ENCODE results near the gene SPEG.

The SPEG gene

DNA sequence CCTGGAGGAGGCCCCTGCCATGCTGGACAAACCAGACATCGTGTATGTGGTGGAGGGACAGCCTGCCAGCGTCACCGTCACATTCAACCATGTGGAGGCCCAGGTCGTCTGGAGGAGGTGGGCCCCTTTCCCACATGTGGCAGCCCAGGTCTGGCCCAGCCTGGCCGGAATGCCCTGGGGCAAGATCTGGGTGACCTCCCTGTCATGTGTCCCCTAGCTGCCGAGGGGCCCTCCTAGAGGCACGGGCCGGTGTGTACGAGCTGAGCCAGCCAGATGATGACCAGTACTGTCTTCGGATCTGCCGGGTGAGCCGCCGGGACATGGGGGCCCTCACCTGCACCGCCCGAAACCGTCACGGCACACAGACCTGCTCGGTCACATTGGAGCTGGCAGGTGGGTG, 38.9 kb downstream of the SPEG start:
- DNase-seq (ENCODE audit: low read depth): no peak
- H3K4me3 ChIP-seq (ENCODE audit: low read length): no peak overlapping the region
- TF ChIP-seq, protein P1, sequence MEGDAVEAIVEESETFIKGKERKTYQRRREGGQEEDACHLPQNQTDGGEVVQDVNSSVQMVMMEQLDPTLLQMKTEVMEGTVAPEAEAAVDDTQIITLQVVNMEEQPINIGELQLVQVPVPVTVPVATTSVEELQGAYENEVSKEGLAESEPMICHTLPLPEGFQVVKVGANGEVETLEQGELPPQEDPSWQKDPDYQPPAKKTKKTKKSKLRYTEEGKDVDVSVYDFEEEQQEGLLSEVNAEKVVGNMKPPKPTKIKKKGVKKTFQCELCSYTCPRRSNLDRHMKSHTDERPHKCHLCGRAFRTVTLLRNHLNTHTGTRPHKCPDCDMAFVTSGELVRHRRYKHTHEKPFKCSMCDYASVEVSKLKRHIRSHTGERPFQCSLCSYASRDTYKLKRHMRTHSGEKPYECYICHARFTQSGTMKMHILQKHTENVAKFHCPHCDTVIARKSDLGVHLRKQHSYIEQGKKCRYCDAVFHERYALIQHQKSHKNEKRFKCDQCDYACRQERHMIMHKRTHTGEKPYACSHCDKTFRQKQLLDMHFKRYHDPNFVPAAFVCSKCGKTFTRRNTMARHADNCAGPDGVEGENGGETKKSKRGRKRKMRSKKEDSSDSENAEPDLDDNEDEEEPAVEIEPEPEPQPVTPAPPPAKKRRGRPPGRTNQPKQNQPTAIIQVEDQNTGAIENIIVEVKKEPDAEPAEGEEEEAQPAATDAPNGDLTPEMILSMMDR (IDR thresholded peaks at IDR 0.05; ENCODE audit: insufficient read depth, low read depth, low read length, missing control alignments): no peak

DNA sequence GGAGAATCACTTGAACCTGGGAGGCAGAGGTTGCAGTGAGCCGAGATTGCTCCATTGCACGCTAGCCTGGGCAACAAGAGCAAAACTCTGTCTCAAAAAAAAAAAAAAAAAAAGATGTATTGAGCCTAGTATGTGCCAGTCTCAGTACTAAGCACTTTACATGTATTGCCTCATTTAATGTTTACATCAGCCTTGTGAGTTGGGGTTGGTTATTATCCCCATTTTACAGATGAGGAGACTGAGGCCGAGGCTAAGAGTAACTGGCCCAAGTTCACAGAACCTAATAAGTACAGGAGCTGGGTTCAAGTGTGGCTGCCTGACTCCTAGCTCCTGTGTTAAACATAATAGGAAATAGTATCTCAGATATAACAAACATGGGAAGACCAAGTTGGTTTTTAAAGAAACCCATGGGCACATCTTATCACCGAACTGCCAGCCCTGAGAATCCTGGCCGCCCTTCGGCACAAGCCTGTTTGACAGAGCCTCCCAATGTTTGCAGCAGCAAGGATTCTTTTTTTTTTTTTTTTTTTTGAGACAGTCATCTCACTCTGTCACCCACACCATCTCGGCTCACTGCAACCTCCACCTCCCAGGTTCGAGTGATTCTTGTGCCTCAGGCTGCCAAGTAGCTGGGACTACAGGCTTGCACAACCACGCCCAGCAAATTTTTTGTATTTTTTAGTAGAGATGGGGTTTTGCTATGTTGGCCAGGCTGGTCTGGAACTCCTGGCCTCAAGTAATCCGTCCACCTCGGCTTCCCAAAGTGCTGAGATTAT, 39.8 kb downstream of the SPEG start:
- TF ChIP-seq, protein P1 (IDR thresholded peaks at IDR 0.05; ENCODE audit: insufficient read depth, low read depth, low read length, missing control alignments): no peak
- no peak overlapping the region for H3K4me3 ChIP-seq (ENCODE audit: low read length)
- no peak for DNase-seq (ENCODE audit: low read depth)

DNA sequence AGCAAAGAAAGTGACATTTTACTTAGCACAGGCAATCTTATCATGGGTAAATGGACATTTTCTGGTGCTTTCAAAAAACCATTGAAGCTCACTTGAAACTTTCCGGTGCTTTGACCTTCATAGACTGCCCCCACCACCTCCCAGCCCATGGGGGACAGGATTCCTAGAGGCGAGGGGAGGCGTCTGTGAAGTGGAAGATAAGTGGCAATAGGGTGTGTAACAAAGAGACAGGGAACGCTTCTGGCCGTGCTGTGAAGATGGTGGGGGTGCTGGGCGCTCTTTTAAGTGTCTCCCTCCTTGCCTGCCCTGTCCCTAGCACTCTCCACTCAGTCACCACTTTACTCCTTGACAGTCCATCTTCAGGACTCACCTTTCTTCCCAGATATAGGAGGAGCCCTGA, 40.6 kb downstream of the SPEG start:
- TF ChIP-seq, protein P1 (IDR thresholded peaks at IDR 0.05; ENCODE audit: insufficient read depth, low read depth, low read length, missing control alignments): no peak
- no peak for DNase-seq (ENCODE audit: low read depth)
- H3K4me3 ChIP-seq (ENCODE audit: low read length): no peak overlapping the region

DNA sequence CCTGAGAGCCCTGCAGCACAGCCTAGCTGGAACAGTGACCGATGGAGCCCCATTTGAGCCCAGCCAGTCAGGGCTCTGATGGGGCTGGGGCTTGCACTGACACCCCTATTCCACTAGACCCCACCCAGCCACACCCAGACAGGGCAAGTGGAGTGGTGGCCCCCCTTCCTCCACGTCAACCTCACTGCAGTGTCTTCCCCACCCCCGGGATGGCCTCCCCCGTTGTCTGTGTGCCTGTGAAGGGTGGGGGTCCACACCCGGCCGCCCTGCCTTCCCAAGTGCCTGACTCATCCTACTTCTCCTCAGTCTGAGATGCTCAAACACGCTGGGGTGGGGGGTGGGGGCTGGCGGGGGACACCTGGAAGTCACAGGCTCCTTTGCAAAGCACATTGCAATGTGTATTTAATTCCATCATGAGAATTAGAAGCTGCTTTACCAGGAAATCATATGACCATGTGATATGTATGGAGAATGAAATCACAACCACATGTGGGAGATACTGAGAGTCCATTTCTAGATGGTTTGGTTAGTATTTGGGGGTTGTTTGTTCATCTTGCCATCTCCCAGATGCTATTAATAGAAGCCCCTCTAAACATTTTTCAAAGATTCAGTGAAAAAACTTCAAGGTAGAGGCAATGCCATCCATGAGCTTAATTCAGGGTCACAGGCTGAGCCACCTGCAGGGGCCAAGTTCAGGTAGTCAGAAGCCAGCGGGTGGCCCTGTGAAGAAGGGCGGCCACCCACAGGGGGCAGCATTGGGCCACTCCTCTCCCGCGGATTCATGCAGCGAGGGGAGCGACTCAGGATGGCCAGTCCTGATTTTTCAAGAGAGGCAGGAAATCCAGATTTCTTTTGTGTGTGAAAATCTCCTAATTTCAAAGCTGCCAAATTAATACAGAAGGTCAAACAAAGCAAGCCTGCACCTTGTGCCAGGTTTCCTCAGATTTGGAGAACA, 41.3 kb downstream of the SPEG start:
- DNase-seq (ENCODE audit: low read depth): peak; percentile 61
- TF ChIP-seq, protein P1 (IDR thresholded peaks at IDR 0.05; ENCODE audit: insufficient read depth, low read depth, low read length, missing control alignments): peak; percentile 87

DNA sequence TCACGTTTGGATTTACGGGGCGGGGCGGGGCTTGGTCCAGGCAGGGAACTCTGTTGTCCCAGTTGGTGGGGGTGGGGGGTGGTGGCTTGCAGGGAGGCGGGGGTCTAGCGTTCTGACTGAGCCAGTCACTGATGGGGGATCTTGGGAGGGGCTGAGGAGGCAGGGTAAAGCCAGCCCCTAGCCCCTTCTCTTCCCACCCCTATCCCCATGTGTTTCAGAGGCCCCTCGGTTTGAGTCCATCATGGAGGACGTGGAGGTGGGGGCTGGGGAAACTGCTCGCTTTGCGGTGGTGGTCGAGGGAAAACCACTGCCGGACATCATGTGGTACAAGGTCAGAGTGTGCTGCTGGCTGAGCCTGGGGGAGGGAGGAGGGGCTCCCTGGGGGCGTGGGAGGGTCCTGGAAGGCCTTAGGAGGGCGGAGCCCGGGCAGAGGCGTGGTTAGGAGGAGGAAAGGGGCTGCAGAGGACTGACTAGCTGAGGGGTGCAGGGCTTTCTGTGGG, 42.1 kb downstream of the SPEG start:
- TF ChIP-seq, protein P1 (IDR thresholded peaks at IDR 0.05; ENCODE audit: insufficient read depth, low read depth, low read length, missing control alignments): no peak
- H3K4me3 ChIP-seq (ENCODE audit: low read length): no peak overlapping the region
- DNase-seq (ENCODE audit: low read depth): no peak

More for the DNA sequence above, 41.3 kb downstream of the SPEG start:
- H3K4me3 ChIP-seq (ENCODE audit: low read length): no peak overlapping the region

DNA sequence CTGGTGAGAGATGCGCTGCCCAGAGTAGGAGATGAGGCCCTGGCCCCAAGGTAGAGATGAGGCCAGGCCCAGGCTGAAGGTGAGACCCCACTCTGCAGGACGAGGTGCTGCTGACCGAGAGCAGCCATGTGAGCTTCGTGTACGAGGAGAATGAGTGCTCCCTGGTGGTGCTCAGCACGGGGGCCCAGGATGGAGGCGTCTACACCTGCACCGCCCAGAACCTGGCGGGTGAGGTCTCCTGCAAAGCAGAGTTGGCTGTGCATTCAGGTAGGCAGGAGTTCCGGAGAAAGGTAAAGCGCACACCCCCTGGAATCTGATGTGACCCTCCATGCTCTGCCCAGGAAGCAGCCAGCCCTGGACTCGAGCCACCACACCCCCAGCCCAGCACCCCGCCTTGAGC, 42.5 kb downstream of the SPEG start:
- no peak overlapping the region for H3K4me3 ChIP-seq (ENCODE audit: low read length)
- no peak for DNase-seq (ENCODE audit: low read depth)
- TF ChIP-seq, protein P1 (IDR thresholded peaks at IDR 0.05; ENCODE audit: insufficient read depth, low read depth, low read length, missing control alignments): no peak
